IMR-90 (cell line): ENCODE data around the gene ADAM15. TPM values are rescaled to one million over a fixed set of nuclear protein-coding genes. Genes with fewer than 3 reads are reported as not detected.

Source experiments
- ATAC-seq: fragments of 200-7000 bp; cut with Tn5 transposase; 2 replicates; pipeline ENCODE4 v1.9.1; 2020; ENCODE audit warnings: low read depth, mild to moderate bottlenecking, moderate library complexity
- BruUV-seq: library from RNA; stranded (reverse); fragments of 400-500 nt; replicated peaks from 2 replicates; lab custom pipeline; 2021; lab: Mats Ljungman, UMichigan
- CTCF ChIA-PET: fragments of 300-600 bp; formaldehyde crosslinking; extraction: SDS; loops from one replicate; lab custom pipeline; 2021; ENCODE audit warnings: antibody characterized with exemption; lab: Yijun Ruan, JAX
- POLR2A ChIA-PET: fragments of 300-600 bp; sonication (Branson Sonifier 250); formaldehyde crosslinking; loops from one replicate; lab custom pipeline; 2022; ENCODE audit warnings: antibody characterized with exemption; ENCODE audit not compliant: unreplicated experiment; lab: Charles Lee
- DNase-seq: peaks from one replicate; pipeline ENCODE4 v3.0.0; 2013
- H2AFZ ChIP-seq: replicated peaks from 2 replicates; pipeline ENCODE3; 2013; ENCODE audit warnings: low read length, mild to moderate bottlenecking; ENCODE audit not compliant: poor library complexity
- H2AK5ac ChIP-seq: 2 replicates; pipeline ENCODE4 v1.6.1; 2013; ENCODE audit warnings: low read depth, low read length, inconsistent platforms
- H2AK9ac ChIP-seq: replicated peaks from 2 replicates; pipeline ENCODE3; 2013; ENCODE audit warnings: mild to moderate bottlenecking, low read depth, low read length, moderate library complexity; ENCODE audit not compliant: poor library complexity
- H2BK120ac ChIP-seq: 2 replicates; pipeline ENCODE4 v1.6.1; 2013; ENCODE audit warnings: low read depth, low read length, inconsistent platforms
- H2BK15ac ChIP-seq: 3 replicates; pipeline ENCODE4 v1.6.1; 2013; ENCODE audit warnings: low read depth, low read length, inconsistent platforms
- H2BK20ac ChIP-seq: 2 replicates; pipeline ENCODE4 v1.6.1; 2013; ENCODE audit warnings: low read depth, mild to moderate bottlenecking, inconsistent platforms, low read length, moderate library complexity
- H2BK5ac ChIP-seq: 2 replicates; pipeline ENCODE4 v1.6.1; 2013; ENCODE audit warnings: mild to moderate bottlenecking, low read depth, low read length, inconsistent platforms; ENCODE audit not compliant: poor library complexity, severe bottlenecking
- H3K14ac ChIP-seq: replicated peaks from 2 replicates; pipeline ENCODE4 v1.6.1; 2013; ENCODE audit warnings: low read depth, low read length, inconsistent platforms
- H3K18ac ChIP-seq: 2 replicates; pipeline ENCODE4 v1.6.1; 2013; ENCODE audit warnings: low read depth, low read length, control low read depth
- H3K23ac ChIP-seq: 2 replicates; pipeline ENCODE4 v1.6.1; 2013; ENCODE audit warnings: low read depth, low read length, inconsistent platforms
- H3K27ac ChIP-seq: 2 replicates; pipeline ENCODE4 v1.5.1; 2013; ENCODE audit warnings: mild to moderate bottlenecking, control low read depth, low read length; ENCODE audit not compliant: insufficient read depth
- H3K27me3 ChIP-seq: 2 replicates; pipeline ENCODE4 v1.6.1; 2013; ENCODE audit warnings: low read length; ENCODE audit not compliant: control insufficient read depth, insufficient read depth
- H3K36me3 ChIP-seq: 2 replicates; pipeline ENCODE4 v1.6.1; 2013; ENCODE audit warnings: low read length, mixed read lengths; ENCODE audit not compliant: control insufficient read depth, insufficient read depth
- H3K4ac ChIP-seq: 2 replicates; pipeline ENCODE4 v1.6.1; 2013; ENCODE audit warnings: low read depth, low read length, inconsistent platforms
- H3K4me1 ChIP-seq: 2 replicates; pipeline ENCODE4 v1.6.1; 2013; ENCODE audit warnings: low read length, mixed read lengths; ENCODE audit not compliant: control insufficient read depth, insufficient read depth
- H3K4me2 ChIP-seq: 2 replicates; pipeline ENCODE4 v1.6.1; 2013; ENCODE audit warnings: low read depth, mild to moderate bottlenecking, control low read depth, low read length, moderate library complexity
- H3K4me3 ChIP-seq: 2 replicates; pipeline ENCODE4 v1.5.1; 2013; ENCODE audit warnings: low read depth, mild to moderate bottlenecking, control low read depth, low read length, moderate library complexity; ENCODE audit not compliant: insufficient read depth
- H3K56ac ChIP-seq: 2 replicates; pipeline ENCODE4 v1.6.1; 2013; ENCODE audit warnings: low read length, inconsistent platforms; ENCODE audit not compliant: insufficient read depth; ENCODE audit errors: extremely low read depth
- H3K79me1 ChIP-seq, 2 experiments: 2 replicates each; pipeline ENCODE4 v1.6.1; 2013; ENCODE audit warnings: low read length in 2 of 2, inconsistent platforms in 1 of 2, low read depth in 1 of 2
- H3K9ac ChIP-seq: 2 replicates; pipeline ENCODE4 v1.6.1; 2013; ENCODE audit warnings: low read depth, low read length, control low read depth
- H3K9me1 ChIP-seq: 2 replicates; pipeline ENCODE4 v1.6.1; 2013; ENCODE audit warnings: low read length, inconsistent platforms; ENCODE audit not compliant: insufficient read depth
- H3K9me3 ChIP-seq: 2 replicates; pipeline ENCODE4 v1.6.1; 2013; ENCODE audit warnings: low read length; ENCODE audit not compliant: control insufficient read depth, insufficient read depth
- H4K20me1 ChIP-seq: 2 replicates; pipeline ENCODE4 v1.6.1; 2013; ENCODE audit warnings: low read length, inconsistent platforms; ENCODE audit not compliant: insufficient read depth
- H4K5ac ChIP-seq: 2 replicates; pipeline ENCODE4 v1.6.1; 2013; ENCODE audit warnings: mild to moderate bottlenecking, low read depth, low read length, control low read depth
- H4K8ac ChIP-seq, 2 experiments: 2 replicates each; pipeline ENCODE4 v1.6.1; 2013; ENCODE audit warnings: low read depth in 2 of 2, low read length in 2 of 2, control low read depth in 1 of 2, inconsistent platforms in 1 of 2
- H4K91ac ChIP-seq: 2 replicates; pipeline ENCODE4 v1.6.1; 2013; ENCODE audit warnings: low read depth, low read length, inconsistent platforms; ENCODE audit not compliant: insufficient read depth
- BHLHE40 ChIP-seq: fragments of 150-350 bp; IDR thresholded peaks from 2 replicates; pipeline ENCODE4 v1.6.1; 2016; ENCODE audit warnings: mild to moderate bottlenecking, low read depth, low read length
- CEBPB ChIP-seq: IDR thresholded peaks from 2 replicates; pipeline ENCODE4 v1.6.1; 2012; ENCODE audit warnings: low read depth, low read length, improper control_type of control experiment
- CHD1 ChIP-seq: IDR thresholded peaks from 2 replicates; pipeline ENCODE4 v1.6.1; 2012; ENCODE audit warnings: low read depth, low read length, improper control_type of control experiment
- CTCF ChIP-seq: conservative IDR thresholded peaks from 2 replicates; pipeline ENCODE4 v1.5.1; 2012; ENCODE audit warnings: mild to moderate bottlenecking, low read depth, low read length, improper control_type of control experiment
- ELK1 ChIP-seq: fragments of 150-350 bp; IDR thresholded peaks from 2 replicates; pipeline ENCODE4 v1.6.1; 2016; ENCODE audit warnings: low read depth, mild to moderate bottlenecking, low read length, moderate library complexity, borderline replicate concordance
- FOS ChIP-seq: fragments of 150-350 bp; IDR thresholded peaks from 2 replicates; pipeline ENCODE4 v1.6.1; 2016; ENCODE audit warnings: low read depth, low read length
- MAFK ChIP-seq: IDR thresholded peaks from 2 replicates; pipeline ENCODE4 v1.6.1; 2012; ENCODE audit warnings: low read depth, low read length, improper control_type of control experiment
- MAZ ChIP-seq: IDR thresholded peaks from 2 replicates; pipeline ENCODE4 v1.6.1; 2012; ENCODE audit warnings: low read depth, mild to moderate bottlenecking, low read length, improper control_type of control experiment, moderate library complexity, borderline replicate concordance
- MXI1 ChIP-seq: IDR thresholded peaks from 2 replicates; pipeline ENCODE4 v1.6.1; 2012; ENCODE audit warnings: low read depth, mild to moderate bottlenecking, low read length, moderate library complexity, borderline replicate concordance
- NFE2L2 ChIP-seq: fragments of 150-350 bp; IDR thresholded peaks from 2 replicates; pipeline ENCODE4 v1.6.1; 2016; ENCODE audit warnings: low read depth, mild to moderate bottlenecking, low read length
- POLR2A ChIP-seq: IDR thresholded peaks from 2 replicates; pipeline ENCODE4 v1.6.1; 2012; ENCODE audit warnings: mild to moderate bottlenecking, low read depth, low read length
- RAD21 ChIP-seq: IDR thresholded peaks from 2 replicates; pipeline ENCODE4 v1.6.1; 2012; ENCODE audit warnings: low read length, improper control_type of control experiment
- RCOR1 ChIP-seq: IDR thresholded peaks from 2 replicates; pipeline ENCODE4 v1.6.1; 2012; ENCODE audit warnings: mild to moderate bottlenecking, low read length, improper control_type of control experiment; ENCODE audit not compliant: insufficient replicate concordance
- RFX5 ChIP-seq: IDR thresholded peaks from 2 replicates; pipeline ENCODE4 v1.8.0; 2012; ENCODE audit warnings: low read depth, mild to moderate bottlenecking, low read length, moderate library complexity
- USF2 ChIP-seq: fragments of 150-350 bp; IDR thresholded peaks from 2 replicates; pipeline ENCODE4 v1.6.1; 2017; ENCODE audit warnings: mild to moderate bottlenecking, antibody characterized with exemption, low read length, low read depth
- WGBS, 2 experiments: methylation state at CpG; one replicate each; pipeline versions ENCODE4 v1.1.5 to v1.1.7; 2013; ENCODE audit warnings: missing lambda C conversion rate in 2 of 2; ENCODE audit not compliant: insufficient read length in 1 of 2; ENCODE audit errors: extremely low coverage in 2 of 2; 5-methylcytosine and 5-hydroxymethylcytosine counted together
- dilution Hi-C: fragments of 300-500 bp; cut with HindIII; formaldehyde crosslinking; loops from one replicate; pipeline ENCODE4 v1.14.3; 2018; ENCODE audit warnings: low sequenced_read_pairs; ENCODE audit not compliant: unreplicated experiment
- in situ Hi-C: fragments of 300-500 bp; cut with MboI; formaldehyde crosslinking; loops from 3 replicates; pipeline ENCODE4 v1.14.3; 2019; ENCODE audit warnings: low sequenced_read_pairs, inconsistent platforms, mixed read lengths
- intact Hi-C: fragments of 100-400 bp; cut with micrococcal nuclease; formaldehyde crosslinking; loops from 2 replicates; pipeline ENCODE4 v1.10.0; 2022
- polyA plus RNA-seq, 3 experiments: library from polyadenylated mRNA; depleted of rRNA; stranded (reverse); fragments of >200 nt; gene quantifications; 2 replicates each; pipeline ENCODE4 v1.2.3, GENCODE V29; 2012; ENCODE audit warnings: low replicate concordance in 1 of 3
- total RNA-seq: library from RNA; depleted of rRNA; stranded (reverse); fragments of >200 nt; gene quantifications from 2 replicates; pipeline ENCODE4 v1.2.3, GENCODE V29; 2012

Gene ADAM15
- total and polyA plus RNA-seq, 2 of the 4 experiments (the other 2 are of a cell fraction): 25.6 to 52.4 TPM

GRCh38 chr1:155037851-155038441 lies 13.2 kb upstream of the ADAM15 start:
- in situ Hi-C loops: no loop called here
- Histone ChIP-seq H2AK5ac (no peak overlapping the region), H3K27me3 (peaks cover 44% of the 10 kb centered on the region), H3K36me3 (no peaks in the 10 kb centered on the region), H4K8ac (no peak overlapping the region), H2BK20ac (no peak overlapping the region), H2BK15ac (no peak overlapping the region), H3K23ac (no peak overlapping the region; the same call in 1 of the 2 replicates), H3K56ac (no peak overlapping the region), H4K91ac (no peak overlapping the region), H3K4me2 (no peak overlapping the region), H3K18ac (no peak overlapping the region), H3K9ac (no peak overlapping the region), H2BK5ac (no peak overlapping the region), H3K9me1 (peaks cover 6% of the 10 kb centered on the region; the same call in 1 of the 2 replicates), H3K4me1 (peaks cover 1% of the 10 kb centered on the region; the same call in 1 of the 2 replicates), H3K4ac (no peak overlapping the region), H4K5ac (no peak overlapping the region), H2AK9ac (no peak overlapping the region), H2AFZ (no peak overlapping the region), H3K4me3 (no peak overlapping the region), H3K27ac (no peak overlapping the region), H3K9me3 (no peaks in the 10 kb centered on the region), H3K14ac (no peak overlapping the region), H2BK120ac (no peak overlapping the region), H3K79me1 (no peaks in the 10 kb centered on the region), H4K20me1 (no peaks in the 10 kb centered on the region)
- ATAC-seq: no peak
- 98% methylated on average over 5 of the region's 6 CpGs; no CpG with 5 or more reads in 1 of the 2 experiments for WGBS, 2 experiments
- ChIA-PET POLR2A (no interaction called here), CTCF (interaction anchor here (1.4 to 1.8 kb wide), 2 partner anchors 13 to 24 kb away, joined by 3 to 4 read pairs; partner anchors contain the start of gene ADAM15)
- dilution Hi-C loops: no loop called here
- intact Hi-C loops: no loop called here
- BruUV-seq: no TSS peak
- no peak for DNase-seq
- TF ChIP-seq NFE2L2 (no peak), CTCF (no peak), RFX5 (no peak), CEBPB (no peak), RAD21 (no peak), MAZ (no peak), USF2 (no peak), RCOR1 (no peak), CHD1 (no peak), ELK1 (no peak), MXI1 (no peak), FOS (no peak), POLR2A (no peak), MAFK (no peak), BHLHE40 (no peak)
